ENCODE data around the gene AIM2. TPM values are rescaled to one million over a fixed set of nuclear protein-coding genes. Genes with fewer than 3 reads are reported as not detected.

Gene AIM2
- total RNA-seq, 3 donors from 2014 or later (not counting 1 experiment from before 2014, with no cell fraction given): 1.1 TPM; not detected in 2

GRCh38 chr1:159091607-159092031 lies 15.1 kb upstream of the AIM2 start:
- Histone ChIP-seq H3K36me3 (ENCODE audit: control insufficient read depth, insufficient read depth, low read length) (no peaks in the 10 kb centered on the region), H3K27ac (ENCODE audit: low read length) (peak overlapping the region; percentile 22), H3K27me3 (ENCODE audit: control insufficient read depth, insufficient read depth, low read length) (no peaks in the 10 kb centered on the region), H3K4me3 (ENCODE audit: low read length) (no peak overlapping the region), H3K4me1 (ENCODE audit: control insufficient read depth, insufficient read depth, low read length) (peaks cover 11% of the 10 kb centered on the region), H3K9me3 (ENCODE audit: control insufficient read depth, insufficient read depth, low read length) (no peaks in the 10 kb centered on the region)
- 17% methylated on average over 1 of the region's 1 CpG for WGBS (ENCODE audit: insufficient coverage)
- no peaks in the 10 kb centered on the region for H3K27me3 Mint-ChIP-seq (ENCODE audit: low read depth in 2 of 2)
- ATAC-seq (peak; percentile 79 to 83 (median 82)), DNase-seq (no peak)
- peak overlapping the region; percentile 82 to 83 for H3K27ac Mint-ChIP-seq
- intact Hi-C loops (cut with micrococcal nuclease): no loop called here
- no peaks in the 10 kb centered on the region for H3K9me3 Mint-ChIP-seq
- peaks cover 21 to 25% of the 10 kb centered on the region in 2 donors for H3K4me1 Mint-ChIP-seq
- peak overlapping the region; percentile 60 for H3K4me3 Mint-ChIP-seq
- H3K36me3 Mint-ChIP-seq: no peaks in the 10 kb centered on the region
- TF ChIP-seq CTCF (IDR thresholded peaks at IDR 0.05): no peak

- Mint-ChIP-seq H3K27ac (peak overlapping the region; percentile 82 to 83), H3K36me3 (no peaks in the 10 kb centered on the region), H3K4me1 (peaks cover 21 to 25% of the 10 kb centered on the region in 2 donors), H3K27me3 (ENCODE audit: low read depth in 2 of 2) (no peaks in the 10 kb centered on the region), H3K4me3 (peak overlapping the region; percentile 60), H3K9me3 (no peaks in the 10 kb centered on the region)
- Histone ChIP-seq H3K27ac (ENCODE audit: low read length) (peak overlapping the region; percentile 22), H3K9me3 (ENCODE audit: control insufficient read depth, insufficient read depth, low read length) (no peaks in the 10 kb centered on the region), H3K36me3 (ENCODE audit: control insufficient read depth, insufficient read depth, low read length) (no peaks in the 10 kb centered on the region), H3K27me3 (ENCODE audit: control insufficient read depth, insufficient read depth, low read length) (no peaks in the 10 kb centered on the region), H3K4me1 (ENCODE audit: control insufficient read depth, insufficient read depth, low read length) (peaks cover 11% of the 10 kb centered on the region), H3K4me3 (ENCODE audit: low read length) (no peak overlapping the region)
- intact Hi-C loops (cut with micrococcal nuclease): no loop called here
- ATAC-seq (peak in 1 of 3 donors; percentile 15), DNase-seq (no peak)
- no peak for TF ChIP-seq CTCF (IDR thresholded peaks at IDR 0.05)
- WGBS (ENCODE audit: insufficient coverage): 87% methylated on average over 2 of the region's 2 CpGs
Measured at GRCh38 chr1:159091180-159091560, 14.6 kb upstream of the AIM2 start.

- no peaks in the 10 kb centered on the region for H3K9me3 Mint-ChIP-seq
Measured at GRCh38 chr1:159090286-159091179, 14.0 kb upstream of the AIM2 start.

More at GRCh38 chr1:159090286-159091179, 14.0 kb upstream of the AIM2 start:
- H3K27ac ChIP-seq (ENCODE audit: low read length): no peak overlapping the region
- TF ChIP-seq CTCF (IDR thresholded peaks at IDR 0.05): no peak
- H3K36me3 ChIP-seq (ENCODE audit: control insufficient read depth, insufficient read depth, low read length): no peaks in the 10 kb centered on the region
- no peaks in the 10 kb centered on the region for H3K27me3 Mint-ChIP-seq (ENCODE audit: low read depth in 2 of 2)
- DNase-seq (no peak), ATAC-seq (no peak)
- no peak overlapping the region for H3K4me3 Mint-ChIP-seq
- 84% methylated on average over 3 of the region's 4 CpGs for WGBS (ENCODE audit: insufficient coverage)
- H3K27ac Mint-ChIP-seq: peak overlapping the region in 1 of 2 donors; percentile 83
- no peaks in the 10 kb centered on the region for H3K27me3 ChIP-seq (ENCODE audit: control insufficient read depth, insufficient read depth, low read length)
- no peaks in the 10 kb centered on the region for H3K36me3 Mint-ChIP-seq
- peaks cover 11% of the 10 kb centered on the region for H3K4me1 ChIP-seq (ENCODE audit: control insufficient read depth, insufficient read depth, low read length)
- H3K4me3 ChIP-seq (ENCODE audit: low read length): no peak overlapping the region
- intact Hi-C loops (cut with micrococcal nuclease): no loop called here
- peaks cover 21 to 25% of the 10 kb centered on the region in 2 donors for H3K4me1 Mint-ChIP-seq
- H3K9me3 ChIP-seq (ENCODE audit: control insufficient read depth, insufficient read depth, low read length): no peaks in the 10 kb centered on the region

All from natural killer cell (primary cell).